ELR (cell line): ENCODE data around the gene CDC42EP1.
A peak's percentile ranks its signal among the peaks of the same experiment; 100 is the strongest.
"Not testable (repeated sequence)": the region's sequence is repeated elsewhere in the genome, so short reads cannot be mapped to it uniquely, and the experiment has no call there.

Source experiments
- DNase-seq: peaks from one replicate; pipeline ENCODE4 v3.0.0-alpha.2; 2015; ENCODE audit warnings: low read depth

The CDC42EP1 gene, protein sequence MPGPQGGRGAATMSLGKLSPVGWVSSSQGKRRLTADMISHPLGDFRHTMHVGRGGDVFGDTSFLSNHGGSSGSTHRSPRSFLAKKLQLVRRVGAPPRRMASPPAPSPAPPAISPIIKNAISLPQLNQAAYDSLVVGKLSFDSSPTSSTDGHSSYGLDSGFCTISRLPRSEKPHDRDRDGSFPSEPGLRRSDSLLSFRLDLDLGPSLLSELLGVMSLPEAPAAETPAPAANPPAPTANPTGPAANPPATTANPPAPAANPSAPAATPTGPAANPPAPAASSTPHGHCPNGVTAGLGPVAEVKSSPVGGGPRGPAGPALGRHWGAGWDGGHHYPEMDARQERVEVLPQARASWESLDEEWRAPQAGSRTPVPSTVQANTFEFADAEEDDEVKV

DNA sequence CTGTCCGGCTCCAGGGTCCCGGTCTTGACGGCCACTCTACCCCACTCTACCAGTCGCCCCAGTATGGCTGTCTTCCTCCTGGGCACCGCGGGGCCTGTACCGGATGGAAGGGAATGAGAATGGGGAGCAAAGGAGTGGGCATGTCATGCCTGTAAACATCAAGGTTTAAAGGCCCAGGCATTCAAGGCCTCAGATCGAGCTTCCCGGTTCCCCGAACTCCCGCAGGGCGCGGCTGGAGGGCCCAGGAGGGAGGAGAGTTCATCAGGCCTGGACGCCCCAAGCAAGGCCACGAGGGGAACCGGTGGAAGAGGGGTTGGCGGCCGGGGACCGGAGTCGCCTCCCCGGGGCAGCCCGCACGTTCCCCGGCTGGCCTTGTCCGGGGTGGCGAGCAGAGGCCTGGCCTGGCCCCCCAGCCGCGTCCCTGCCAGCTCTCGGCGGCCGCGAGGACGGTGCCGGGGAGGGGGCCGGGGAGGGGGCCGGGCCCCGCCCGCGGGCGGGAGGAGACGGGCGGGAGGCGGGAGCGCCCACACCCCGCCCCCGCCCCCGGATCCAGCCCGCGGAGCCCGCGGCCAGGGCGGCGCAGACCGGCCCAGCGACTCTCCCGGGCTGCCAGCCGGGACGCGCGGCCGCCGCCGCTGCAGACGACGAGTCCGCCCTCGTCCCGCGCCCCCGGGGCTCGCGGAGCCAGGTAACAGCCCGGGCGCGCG is at the start of gene CDC42EP1:
CDC42EP1 (plus strand) TSS at position 580 of the 707 bp plus-strand sequence. CDS start 5,870 bp downstream, outside the sequence.
- peak; percentile 65 for DNase-seq

DNA sequence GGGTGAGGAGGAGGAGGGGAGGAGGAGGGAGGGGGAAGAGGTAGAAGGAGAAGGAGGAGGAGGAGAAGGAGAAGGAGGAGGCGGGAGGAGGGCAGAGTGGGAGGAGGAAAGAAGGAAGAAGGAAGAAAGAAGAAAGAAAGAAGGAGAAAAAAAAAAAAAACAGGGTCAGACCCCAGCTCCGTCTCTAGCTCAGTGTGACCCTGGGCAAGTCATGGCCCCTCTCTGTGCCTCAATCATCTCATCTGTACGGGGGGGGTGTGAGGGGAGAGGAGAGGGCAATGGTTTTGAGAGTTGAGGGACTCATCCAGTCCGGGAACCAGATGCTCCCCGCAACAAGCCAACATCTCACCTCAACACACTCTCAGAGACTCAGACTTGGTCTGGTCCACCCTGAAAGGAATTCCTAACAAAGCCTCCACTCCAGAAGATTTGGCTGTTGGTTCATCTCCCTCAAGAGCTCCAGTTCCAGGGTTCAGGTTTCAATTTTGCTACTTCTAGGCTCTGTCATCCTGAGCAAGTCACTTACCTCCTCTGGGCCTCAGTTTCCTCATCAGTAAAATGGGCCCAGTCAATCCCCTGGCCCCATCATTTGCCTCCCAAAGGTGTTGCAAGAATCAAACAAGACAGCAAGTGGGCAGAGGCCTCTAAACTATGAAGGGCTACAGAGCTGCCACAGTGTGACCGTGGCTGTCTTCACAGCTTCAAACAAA is 48.7 kb upstream of the CDC42EP1 start:
- no peak for DNase-seq

DNA sequence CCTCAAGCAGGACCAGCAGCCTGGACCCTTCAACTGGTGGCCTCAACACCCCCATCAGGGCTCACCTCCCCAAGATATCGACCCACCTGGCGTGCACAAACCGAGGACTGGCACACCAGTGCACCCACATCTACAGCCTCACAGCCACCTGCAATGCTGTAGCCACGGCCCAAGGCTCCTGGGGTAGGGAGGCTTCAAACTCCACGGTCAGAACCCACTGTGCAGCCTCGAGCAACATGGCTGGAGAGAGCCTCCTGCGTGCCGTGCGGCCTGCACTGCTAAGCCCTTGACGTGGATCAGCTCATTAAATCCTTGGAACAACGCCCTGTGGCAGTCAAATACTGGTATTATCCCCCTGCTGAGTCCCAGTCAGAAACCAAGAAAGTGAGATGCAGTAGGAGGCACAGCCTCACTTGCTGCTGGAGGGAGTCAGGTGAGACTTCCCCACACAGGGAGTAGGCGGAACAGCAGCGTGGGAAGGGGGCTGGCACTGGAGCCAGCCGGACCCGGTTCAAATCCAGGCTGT is 45.7 kb upstream of the CDC42EP1 start:
- no peak for DNase-seq

DNA sequence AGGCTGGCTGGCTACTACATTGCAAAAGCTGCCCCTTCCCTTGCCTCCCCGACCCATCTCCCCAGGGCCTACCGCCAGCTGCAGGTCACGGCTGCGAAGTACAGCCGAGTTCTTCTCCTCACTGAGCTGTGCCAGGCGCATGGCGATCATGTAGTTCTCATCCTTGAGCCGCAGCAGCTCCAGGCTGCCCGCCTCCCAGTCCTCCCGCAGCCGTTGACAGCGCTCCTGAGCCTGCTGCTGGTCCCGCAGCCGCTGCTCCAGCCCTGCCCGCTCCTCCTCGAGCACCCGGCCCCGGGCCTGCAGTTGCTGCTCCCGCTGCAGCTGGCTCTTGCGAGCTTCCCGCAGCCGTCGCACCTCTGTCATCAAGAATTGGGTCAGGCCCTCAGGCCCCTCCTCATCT is 44.4 kb upstream of the CDC42EP1 start:
- DNase-seq = no peak

DNA sequence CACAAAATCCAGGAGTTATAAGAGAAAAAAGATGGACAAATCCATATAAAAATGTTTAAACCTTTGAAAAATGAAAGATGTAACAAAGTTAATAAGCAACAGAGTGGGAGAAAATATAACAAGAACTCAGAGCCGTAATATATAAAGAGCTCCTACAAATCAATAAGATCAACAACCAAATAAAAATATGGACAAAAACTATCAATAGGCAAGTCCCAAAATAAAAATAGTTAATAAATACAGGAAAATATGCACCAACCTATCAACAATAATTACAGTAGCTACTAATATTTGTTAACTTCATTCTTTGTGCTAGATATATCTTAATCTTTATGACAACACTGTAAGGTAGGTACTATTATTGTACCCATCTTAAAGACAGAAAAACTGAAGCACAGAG is 43.8 kb upstream of the CDC42EP1 start:
- no peak for DNase-seq

DNA sequence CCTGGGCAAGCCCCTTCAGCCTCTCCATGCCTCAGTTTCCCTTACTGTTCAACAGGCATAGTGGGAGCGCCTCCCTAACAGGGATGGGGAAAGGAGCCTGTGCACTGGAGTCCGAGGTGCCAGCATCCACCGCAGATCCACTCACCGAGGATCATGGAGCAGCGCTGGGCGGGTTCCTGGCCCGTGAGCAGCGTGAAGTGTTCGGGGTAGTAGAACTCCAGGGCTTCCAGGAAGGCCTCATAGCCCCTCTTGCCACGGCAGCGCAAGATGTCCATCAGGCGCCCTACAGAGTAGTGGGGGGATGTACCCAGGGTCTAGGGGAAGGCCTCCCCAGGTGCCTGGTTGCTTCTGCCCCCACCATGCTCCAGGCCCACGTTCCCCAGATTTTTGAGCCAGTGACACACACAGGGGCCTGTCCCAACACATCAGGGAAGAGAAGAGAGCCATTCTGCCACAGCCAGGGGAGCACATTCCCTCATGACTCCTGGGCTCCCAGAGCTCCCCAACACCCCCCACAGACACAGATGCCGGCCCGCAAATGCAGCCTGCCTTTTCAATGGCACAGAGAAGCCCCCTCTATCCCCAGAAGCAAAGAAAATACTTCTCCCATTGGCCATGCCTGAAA is 42.3 kb upstream of the CDC42EP1 start:
- DNase-seq = no peak

DNA sequence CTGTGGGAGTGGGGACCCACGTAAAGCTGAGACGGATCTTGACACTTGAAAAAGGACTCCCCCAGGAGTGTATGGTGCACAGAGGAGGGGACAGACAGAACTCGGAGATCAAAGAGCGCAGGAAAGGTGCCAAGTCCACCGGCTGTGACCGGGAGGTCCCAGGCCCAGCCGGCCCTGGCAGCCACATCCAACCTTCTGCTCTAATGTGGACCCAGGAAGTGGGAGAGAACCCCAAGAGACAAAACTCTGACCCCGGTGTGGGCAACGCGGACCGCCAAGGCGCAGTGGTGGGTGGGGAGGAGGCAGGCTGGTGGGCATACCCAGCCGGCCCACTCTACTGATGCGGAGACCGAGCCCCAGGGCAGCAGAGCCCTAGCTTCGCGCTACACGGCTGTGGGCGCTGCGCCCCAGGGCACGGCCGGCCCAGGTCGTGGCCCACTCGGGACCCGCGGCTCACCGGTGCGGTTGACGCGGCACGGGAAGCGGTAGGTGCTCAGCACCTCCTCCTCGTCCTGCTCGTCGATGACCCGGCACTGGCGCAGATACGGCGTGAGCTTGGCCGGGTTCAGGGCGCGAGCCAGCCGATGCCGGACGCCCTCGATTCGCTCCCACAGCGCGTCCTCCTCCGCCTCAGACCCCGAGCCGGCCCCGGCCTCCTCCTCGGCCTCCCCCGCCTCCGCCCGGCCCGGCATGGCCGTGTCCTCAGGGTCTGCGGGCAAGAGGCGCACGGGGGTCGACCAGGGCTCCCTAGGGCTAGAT is 41.6 kb upstream of the CDC42EP1 start:
- DNase-seq = peak; percentile 38

DNA sequence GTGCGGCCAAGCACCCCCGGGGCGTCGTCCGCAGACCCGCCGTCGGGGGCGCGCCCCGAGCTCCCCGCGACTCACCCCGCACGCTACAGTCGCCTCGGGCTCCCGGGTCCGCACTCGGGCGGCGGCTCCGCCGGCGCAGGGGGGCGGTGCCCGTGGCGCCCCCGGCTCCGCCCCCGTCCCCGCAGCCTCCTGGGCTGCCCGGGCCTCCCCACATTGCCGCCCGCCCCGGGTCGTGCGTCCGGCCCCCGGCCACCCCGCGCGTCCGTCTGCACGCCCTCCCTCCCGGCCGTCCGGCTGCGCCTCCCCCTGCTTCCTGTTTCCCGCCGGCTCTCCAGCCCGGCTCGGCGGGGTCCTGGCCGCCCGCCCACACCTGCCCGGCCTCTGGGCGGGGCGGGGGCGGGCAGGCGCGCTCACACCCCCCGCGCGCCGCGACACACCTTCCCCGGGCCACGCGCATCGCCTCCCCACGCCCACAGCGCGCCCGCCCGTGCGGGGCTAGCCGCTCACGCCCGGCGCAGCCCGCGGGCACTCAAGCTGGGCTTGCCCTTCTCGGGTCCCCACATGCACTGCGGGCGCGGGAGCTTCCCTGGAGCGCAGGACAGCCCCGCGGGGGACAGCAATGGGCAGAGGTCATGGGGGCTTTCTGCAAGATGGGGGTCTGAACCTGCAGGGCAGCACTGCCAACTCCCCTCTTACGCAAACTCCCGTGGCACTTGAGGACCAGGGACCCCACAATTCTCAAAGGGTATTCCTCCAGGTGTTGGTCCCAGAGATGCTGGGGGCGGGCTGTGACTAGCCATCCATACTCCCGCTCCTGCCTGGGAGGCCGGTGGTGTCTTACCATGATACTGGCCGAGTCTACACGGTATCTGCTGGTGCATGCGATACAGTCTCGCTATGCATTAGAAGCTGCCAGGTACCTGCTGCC is 40.7 kb upstream of the CDC42EP1 start, which contains the start of gene CARD10:
CARD10 (minus strand) TSS at position 148 of the 928 bp plus-strand sequence. CDS start 215 bp downstream, outside the sequence.
- DNase-seq = peak; percentile 63

DNA sequence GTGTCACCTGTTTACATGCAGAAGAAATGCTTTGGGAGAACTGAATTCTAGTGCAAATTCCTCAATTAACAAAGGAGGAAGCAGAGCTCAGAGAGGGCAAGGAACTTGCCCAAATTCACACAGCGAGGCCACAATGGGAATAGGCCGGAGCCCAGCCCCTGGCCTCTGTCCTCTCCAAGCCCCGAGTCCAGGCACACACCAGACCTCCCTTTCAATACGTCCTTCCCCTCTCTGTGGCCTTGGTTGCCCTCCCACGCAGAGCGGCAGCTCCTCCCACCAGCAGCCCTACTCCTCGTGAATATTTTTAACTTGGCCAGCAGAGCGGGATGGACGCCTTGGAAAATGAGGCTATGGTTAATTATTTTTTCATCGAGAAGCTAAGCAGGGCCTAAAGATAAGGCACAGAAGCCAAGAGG is 39.5 kb upstream of the CDC42EP1 start:
- no peak for DNase-seq

DNA sequence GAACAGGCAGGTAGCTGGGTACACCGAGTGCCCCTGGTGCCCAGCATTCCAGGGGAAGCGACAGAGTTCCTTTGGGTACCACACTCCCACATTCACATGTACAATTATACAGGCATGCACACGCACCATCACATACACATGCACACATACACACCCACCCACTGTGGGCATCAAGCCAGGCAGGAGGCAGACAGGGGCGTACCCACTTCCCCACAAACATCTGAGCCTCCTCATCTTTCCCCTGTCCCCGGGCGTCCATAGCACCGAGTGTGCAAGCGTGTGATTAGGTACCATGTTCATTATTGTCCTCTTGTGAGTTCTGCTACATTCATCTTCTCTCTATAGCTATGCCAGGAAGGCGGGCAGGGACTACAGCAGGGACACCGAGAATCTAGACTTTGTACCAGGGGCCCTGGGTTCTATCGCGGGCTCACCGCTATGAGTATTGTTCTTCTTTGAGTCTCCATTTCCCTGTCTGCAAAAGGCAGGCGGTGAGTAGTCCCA is 39.0 kb upstream of the CDC42EP1 start:
- no peak for DNase-seq

DNA sequence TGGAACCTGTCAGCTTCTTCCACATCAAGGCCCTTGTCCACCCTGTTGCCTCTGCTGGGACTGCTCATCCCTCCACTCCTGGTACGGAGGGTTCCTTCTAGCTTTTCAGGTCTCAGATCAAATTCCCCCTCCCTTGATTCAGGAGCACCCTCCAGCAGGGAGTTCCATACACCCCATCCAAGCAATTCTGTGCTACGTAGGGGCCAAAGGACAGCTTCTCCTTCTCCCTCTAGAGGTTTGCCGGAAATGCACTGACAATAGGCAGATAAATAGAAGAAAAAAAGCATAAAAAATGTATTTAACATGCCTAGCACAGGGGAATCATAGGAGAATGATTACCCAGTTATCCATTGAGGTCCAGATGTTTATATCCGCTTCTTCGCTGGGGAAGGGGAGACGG is 37.8 kb upstream of the CDC42EP1 start:
- no peak for DNase-seq

DNA sequence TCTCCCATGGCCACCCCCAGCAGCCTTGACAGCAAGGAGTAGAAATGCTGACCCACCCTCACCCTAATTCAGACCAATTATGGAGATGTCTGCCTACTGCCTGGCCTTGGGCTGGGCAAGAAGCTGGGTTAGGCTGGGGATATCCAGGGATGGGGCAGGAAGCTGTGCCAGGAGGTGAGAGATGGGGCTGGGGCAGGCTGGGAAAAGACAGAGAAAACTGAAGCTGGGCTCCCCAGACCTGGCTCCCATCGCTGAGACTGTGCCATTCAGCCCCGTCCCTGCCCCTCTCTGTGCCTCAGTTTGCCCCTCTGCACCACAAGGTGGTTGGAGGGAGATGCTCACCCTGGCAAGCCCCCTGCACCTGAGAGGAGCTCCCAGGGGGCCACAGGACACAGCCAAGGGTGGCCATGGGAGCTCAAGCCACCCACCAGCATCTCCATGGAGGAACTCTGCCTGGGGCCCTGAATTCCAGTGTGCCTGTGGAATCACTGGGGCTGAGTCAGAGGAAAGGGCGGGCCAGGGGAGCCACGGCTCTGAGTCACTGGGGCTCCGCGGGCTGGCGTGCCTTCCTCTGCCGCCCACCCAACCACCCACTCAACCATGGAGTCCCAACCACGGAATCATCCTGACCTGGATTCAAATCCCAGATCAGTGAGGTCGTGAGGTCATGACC is 35.1 kb upstream of the CDC42EP1 start:
- DNase-seq = peak; percentile 96

DNA sequence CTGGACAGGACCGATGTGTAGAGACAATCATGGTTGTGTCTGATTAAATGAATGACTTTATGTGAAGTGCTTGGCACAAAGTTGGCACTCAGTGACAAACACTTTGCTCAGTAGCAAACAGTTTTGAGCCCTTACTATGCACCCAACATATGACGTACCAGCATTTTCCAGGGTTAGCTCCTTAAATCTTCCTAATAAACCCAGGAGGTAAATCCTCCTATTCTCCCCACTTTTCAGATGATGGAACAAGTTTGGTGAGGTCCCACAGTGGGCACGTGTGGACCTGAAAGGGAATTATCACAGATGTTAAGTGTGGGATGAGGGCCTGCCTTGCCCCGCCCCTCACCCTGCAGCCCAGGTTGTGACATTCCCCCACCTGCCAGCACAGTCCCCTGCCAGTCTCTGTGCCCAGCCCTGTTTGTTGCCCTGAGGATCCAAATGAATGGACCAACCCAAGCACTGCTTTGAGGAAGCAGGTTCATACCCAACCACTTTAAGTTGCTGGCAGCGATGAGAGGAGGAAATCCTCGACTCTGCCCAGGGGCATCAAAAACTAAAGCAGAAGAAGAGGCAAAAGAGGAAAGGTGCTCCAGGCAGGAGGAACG is 34.4 kb upstream of the CDC42EP1 start:
- DNase-seq = no peak

DNA sequence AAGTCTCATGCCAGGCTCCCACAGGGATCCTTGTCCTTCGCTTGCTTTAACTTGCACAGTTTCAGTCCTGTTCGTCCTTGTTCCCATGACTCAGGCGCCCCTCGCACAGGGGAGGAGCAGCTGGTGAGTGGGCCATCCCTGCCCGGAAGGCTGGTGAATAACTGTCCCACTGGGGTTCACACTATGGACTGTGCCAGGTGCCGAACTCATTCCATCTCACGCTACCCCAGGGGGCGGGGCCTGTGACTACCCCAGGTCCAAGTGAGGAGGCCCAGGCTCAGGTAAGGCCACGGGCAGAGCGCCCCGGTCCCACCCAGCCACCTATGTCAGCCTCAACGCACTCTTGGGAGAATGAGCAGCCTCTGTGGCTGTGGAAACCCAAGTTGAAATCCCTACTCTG is 33.9 kb upstream of the CDC42EP1 start:
- peak; percentile 65 for DNase-seq

DNA sequence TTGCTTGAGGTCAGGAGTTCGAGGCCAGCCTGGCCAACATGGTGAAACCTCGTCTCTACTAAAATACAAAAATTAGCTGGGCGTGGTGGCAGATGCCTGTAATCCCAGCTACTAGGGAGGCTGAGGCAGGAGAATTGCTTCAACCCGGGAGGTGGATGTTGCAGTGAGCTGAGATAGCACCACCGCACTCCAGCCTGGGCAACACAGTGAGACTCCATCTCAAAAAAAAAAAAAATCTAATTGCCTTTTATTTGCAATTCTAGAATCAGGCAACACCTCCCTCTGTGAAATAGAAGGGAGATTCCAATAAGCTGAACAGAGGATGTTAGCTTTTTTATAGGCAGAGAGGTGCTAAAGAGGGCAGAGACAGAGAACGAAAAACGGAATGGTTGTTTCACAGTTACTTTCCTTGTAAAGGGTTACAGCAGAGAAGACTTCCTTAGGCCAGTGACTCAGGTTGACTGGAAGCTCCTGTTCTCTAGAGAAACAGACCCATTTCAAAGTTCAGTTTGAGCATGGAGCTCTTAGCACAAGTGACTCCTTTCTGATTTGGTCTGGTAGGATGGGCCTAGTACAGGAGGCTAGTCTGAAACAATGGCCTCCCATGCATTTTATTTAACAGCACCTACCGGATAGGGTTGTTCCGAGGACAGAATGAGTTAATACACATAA is 33.1 kb upstream of the CDC42EP1 start:
- DNase-seq = peak; percentile 68

DNA sequence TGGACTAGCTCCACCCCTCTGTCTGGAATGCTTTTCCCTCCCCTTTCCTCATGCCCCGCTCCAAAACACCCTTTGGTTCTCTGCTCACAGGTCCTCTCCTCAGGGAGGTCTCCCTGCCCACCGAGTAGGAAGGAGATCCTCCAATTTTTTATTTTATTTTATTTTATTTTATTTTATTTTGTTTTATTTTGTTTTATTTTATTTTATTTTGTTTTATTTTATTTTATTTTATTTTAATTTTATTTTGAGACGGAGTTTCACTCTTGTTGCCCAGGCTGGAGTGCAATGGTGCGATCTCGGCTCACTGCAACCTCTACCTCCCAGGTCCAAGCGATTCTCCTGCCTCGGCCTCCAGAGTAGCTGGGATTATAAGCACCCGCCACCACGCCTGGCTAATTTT is 32.3 kb upstream of the CDC42EP1 start:
- DNase-seq = not testable (repeated sequence)

DNA sequence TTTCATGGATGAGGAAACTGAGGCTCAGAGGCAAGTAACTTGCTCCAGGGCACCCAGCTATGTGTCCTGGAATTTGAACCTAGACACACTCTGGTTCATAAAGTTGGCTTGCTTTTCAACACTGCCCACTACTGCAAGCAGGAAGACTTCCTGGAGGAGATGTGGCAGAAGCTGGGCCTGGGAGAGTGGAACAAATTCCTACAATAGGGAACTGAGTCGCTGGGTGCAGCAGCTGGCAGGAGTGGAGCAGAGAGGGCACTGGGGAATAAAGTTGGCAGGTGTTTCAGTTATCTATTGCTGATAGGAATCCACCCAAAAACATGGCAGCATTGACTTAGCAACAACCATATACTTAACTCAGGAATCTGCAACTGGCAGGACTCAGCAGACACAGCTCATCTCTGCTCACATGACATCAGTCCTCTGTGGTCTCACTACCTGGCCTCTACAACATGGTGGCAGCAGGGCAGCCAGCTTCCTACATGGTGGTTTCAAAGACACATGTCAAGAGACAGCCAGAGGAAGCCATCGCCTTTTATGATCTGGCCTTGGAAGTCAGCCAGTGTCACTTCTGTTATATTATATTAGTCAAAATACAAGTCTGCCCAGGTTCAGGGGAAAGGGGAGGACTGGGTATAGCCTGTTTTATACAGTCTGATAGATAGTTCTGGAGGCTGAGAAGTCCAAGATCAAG is 30.5 kb upstream of the CDC42EP1 start:
- no peak for DNase-seq

DNA sequence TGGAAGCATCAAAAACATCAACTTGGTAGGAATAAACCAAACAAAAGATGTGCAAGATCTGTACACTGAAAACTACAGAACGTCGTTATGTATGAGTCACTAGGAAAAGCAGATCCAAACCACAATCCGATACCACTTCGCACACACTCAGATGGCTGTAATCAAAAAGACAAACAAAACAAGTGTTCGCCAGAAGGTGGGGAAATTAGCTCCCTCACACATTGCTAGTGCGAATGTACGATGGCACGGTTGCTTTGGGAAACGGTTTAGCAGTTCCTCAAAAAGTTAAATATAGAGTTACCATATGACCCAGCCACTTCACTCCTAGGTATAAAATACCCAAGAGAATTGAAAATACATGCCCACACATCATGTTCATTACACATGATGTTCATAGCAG is 26.3 kb upstream of the CDC42EP1 start:
- DNase-seq = peak; percentile 84
